Fibroblast of pulmonary artery (primary cell): ENCODE measurements around the gene HS3ST5.

Source experiments
- DNase-seq: peaks from one replicate; pipeline ENCODE4 v3.0.0-alpha.2; 2010; ENCODE audit warnings: low read depth
- H3K4me3 ChIP-seq: replicated peaks from 2 replicates; pipeline ENCODE4 v1.5.1; 2011; ENCODE audit warnings: low read depth, mild to moderate bottlenecking, control low read depth, low read length, moderate library complexity
- TF ChIP-seq, protein P1 (sequence below): IDR thresholded peaks from 2 replicates; pipeline ENCODE4 v1.5.1; 2011; ENCODE audit warnings: mild to moderate bottlenecking, control low read depth, low read length, inconsistent platforms; ENCODE audit errors: missing control alignments

Gene HS3ST5

DNA sequence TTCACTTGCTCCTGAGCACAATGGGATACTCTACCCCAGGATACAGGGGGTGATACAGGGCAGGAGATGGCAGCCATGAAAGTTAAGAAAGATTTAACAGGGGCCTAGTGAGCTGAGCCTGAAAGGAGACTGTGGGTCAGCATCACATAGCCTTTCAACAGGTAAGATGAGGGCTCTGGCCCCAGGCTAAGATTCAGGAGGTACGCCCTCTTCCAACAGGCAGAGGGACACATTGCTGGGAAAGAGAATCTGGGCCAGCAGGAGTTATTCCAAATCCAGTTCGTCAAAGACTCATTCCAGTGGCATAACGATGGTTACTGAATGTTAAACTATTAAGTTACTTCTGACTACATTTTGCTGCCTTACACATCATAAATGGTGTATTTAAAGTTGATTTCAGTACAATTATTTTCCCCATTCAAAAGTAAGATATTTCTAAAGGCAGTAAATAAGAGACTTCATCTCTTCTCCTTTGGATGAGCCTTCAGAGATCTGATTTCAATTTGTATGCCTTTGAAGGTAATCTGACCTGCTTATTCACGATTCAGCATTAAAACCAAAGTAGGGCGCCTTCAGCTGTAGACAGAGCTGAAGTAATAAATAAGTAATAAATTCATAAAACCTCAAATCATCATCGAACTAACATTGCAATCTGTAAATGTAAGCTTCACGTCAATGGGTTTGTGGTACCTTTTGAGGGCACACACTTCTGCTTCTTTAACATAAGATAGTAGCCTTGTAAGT, 62.4 kb downstream of the HS3ST5 start:
- TF ChIP-seq, protein P1, sequence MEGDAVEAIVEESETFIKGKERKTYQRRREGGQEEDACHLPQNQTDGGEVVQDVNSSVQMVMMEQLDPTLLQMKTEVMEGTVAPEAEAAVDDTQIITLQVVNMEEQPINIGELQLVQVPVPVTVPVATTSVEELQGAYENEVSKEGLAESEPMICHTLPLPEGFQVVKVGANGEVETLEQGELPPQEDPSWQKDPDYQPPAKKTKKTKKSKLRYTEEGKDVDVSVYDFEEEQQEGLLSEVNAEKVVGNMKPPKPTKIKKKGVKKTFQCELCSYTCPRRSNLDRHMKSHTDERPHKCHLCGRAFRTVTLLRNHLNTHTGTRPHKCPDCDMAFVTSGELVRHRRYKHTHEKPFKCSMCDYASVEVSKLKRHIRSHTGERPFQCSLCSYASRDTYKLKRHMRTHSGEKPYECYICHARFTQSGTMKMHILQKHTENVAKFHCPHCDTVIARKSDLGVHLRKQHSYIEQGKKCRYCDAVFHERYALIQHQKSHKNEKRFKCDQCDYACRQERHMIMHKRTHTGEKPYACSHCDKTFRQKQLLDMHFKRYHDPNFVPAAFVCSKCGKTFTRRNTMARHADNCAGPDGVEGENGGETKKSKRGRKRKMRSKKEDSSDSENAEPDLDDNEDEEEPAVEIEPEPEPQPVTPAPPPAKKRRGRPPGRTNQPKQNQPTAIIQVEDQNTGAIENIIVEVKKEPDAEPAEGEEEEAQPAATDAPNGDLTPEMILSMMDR = no peak
- H3K4me3 ChIP-seq = no peak overlapping the region
- DNase-seq = no peak

DNA sequence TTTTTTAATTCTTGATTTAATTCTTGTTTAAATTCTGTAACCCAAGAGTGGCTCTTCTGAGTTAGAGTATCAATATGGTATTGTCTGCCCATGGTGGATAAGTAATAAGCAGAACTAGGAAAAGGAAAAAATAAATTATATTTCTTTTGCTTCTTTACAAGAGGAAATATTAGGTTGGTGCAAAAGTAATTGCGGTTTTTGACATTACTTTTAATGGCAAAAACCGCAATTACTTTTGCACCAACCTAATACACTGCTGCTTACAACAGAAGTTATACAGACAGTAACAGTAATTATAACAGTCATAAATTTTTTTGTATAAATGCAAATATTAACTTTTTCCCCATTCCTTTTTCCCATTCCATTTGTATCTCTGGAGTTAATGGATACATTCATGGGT, 65.6 kb downstream of the HS3ST5 start:
- no peak for DNase-seq
- TF ChIP-seq, protein P1 = no peak
- H3K4me3 ChIP-seq = no peak overlapping the region

DNA sequence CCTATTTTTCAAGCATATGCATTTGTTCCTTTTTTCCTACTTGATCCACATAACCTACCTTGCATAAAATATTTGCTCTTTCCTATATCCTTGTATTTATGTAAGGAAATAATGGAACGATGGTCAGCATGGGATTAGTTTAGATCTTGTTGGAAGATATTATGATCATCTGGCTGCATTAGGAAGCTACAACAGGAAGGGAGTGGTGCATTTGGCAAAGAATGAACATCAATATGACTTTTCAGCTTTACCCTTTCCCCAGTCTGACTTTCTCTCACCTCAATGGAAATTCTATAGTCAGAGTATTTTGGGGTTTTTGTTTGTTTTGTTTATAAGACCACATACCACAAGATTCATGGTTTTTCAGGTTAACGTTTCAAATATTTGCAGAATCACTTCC, 66.0 kb downstream of the HS3ST5 start:
- TF ChIP-seq, protein P1 = no peak
- DNase-seq = no peak
- H3K4me3 ChIP-seq = no peak overlapping the region

DNA sequence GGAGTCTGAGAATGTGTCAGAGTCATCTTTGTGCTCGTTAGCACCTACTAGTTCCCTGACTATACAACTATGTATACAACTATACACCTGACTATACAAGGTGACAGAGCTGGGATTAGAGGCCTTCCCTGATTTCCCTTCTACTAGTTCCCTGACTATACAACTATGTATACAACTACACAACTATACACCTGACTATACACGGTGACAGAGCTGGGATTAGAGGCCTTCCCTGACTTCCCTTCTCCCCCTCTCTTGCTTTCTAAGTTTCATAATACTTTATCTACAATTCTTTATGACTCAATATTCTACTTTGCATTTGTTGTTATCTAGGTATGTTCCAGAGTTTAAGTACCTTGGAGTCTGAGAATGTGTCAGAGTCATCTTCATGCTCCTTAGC, 68.0 kb downstream of the HS3ST5 start:
- H3K4me3 ChIP-seq = no peak overlapping the region
- TF ChIP-seq, protein P1 = no peak
- no peak for DNase-seq

DNA sequence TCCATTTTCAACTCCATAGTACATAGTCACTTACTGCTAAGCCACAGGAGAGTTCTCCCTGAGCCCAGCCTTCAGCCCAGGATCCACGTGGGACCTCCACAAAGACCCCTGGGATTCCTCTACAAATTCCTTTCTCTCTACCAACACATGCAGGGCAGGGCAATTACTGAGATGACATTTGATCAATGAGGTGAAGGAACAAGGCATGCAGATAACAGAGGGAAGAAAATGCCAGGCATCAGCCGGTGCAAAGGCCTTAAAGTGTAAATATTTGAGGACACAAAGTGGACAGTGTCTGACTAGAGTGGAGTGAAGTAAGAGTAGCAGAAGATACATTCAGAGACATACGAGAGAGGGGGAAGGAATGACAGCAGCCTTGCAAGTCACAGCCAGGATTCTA, 70.2 kb downstream of the HS3ST5 start:
- no peak overlapping the region for H3K4me3 ChIP-seq
- DNase-seq = no peak
- TF ChIP-seq, protein P1 = no peak

DNA sequence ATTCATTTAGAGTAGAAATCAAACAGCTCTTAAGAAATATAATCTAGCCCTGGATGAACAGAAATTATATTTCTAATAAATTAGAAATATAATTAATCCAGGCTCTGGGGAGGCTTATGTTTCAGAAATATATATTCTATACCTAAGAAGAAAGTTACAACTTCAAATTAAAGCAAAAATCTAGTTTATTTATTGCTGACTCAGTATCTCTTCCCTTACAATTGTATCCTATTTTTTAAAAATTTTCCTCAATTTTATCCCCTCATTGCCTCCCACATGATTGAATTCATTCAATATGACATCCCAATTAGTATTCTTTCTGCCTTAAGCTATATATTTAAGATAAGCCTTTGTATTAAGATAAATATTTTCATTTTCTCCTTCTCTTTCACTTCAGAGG, 71.4 kb downstream of the HS3ST5 start:
- TF ChIP-seq, protein P1 = no peak

DNA sequence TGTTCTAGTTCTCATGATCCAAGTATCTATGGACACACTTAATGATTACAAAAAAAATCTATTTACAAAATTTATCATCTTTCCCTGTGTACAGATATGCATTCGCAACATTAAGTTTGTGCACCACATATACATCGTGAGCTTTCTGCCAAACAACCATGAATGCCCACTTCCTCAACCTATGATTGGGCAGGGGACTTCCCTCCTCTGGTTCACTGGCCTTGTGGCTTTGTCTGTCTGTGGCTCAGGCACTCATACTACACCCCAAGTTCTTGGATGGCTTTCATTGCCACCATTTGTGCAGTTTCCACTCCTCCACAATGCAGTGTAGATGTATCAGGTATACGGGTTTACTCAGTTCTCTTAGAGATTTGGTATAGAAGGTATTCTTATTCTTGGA, 74.9 kb downstream of the HS3ST5 start:
- DNase-seq = no peak
- TF ChIP-seq, protein P1 = no peak
- no peak overlapping the region for H3K4me3 ChIP-seq

More for the DNA sequence above, 71.4 kb downstream of the HS3ST5 start:
- no peak overlapping the region for H3K4me3 ChIP-seq
- DNase-seq = no peak
